Effector CD8-positive, alpha-beta T cell (primary cell): ENCODE measurements around the gene GALNT17.

Experiments used
- DNase-seq: peaks from one replicate; lab custom pipeline; 2025; lab: John Stamatoyannopoulos, UW

Gene GALNT17

DNA sequence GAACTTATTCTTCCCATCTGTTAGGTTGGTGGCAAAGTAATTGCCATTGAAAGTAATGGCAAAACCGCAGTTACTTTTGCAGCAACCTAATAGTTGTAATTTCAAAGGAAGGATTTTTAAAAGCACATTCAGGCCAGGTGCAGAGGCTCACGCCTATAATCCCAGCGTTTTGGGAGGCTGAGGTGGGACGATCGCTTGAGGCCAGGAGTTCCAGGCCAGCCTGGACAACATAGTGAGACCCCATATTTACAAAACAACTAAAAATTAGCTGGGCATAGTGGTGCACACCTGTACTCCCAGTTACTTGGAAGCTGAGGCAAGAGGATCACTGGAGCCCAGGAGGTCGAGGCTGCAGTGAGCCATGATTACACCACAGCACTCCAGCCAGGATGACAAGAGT lies 374.9 kb downstream of the GALNT17 start:
- no peak for DNase-seq

DNA sequence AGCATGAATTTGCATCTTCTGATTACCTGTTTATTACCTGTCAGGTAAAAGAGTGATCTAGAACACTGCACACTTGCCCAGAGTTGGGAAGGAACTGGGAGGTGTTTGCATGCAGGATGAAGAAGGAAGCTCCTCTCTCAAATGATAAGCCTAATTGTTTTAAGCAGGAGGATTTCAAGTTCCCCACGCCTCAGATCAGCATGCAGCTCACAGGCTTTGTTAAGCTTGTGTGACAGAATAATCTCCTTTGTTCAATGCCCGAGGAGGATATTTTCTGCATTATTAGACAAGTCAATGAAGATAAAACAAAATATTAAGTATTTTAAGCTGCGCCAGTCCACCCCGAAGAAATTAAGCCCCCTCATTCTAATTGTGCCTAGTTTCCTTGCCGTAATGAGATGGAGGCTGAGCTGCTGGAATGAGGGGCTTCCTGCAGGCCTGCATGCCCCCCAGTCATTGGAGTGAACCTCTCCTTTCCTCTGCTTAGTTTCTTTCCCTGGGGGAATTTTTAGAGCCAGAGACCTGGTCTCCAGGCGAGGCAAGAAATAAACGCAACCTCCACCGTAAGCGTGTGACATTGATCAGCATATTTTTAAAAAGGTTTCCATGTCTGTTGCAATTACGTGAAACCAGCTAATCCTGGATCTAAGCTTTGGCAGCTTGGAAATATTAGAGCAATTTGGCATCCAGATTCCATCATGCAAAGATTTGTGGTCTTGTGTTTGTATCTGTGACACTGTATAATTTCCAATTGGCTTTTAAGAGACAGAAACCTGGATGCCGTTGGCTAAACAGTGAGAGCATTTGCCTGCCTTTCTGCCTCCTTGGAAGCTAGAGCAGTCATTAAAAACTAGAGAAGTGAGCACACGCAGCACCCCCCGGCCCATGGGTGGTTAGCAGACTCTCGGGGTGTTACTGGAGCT lies 376.0 kb downstream of the GALNT17 start:
- no peak for DNase-seq

GRCh38 chr7:71509381-71509780 lies 377.4 kb downstream of the GALNT17 start:
- DNase-seq = no peak

GRCh38 chr7:71511361-71511807 lies 379.4 kb downstream of the GALNT17 start:
- DNase-seq = no peak

- DNase-seq = no peak
Observed at GRCh38 chr7:71517940-71518699, 386.2 kb downstream of the GALNT17 start.

GRCh38 chr7:71518880-71519279 lies 386.9 kb downstream of the GALNT17 start:
- DNase-seq = no peak

DNA sequence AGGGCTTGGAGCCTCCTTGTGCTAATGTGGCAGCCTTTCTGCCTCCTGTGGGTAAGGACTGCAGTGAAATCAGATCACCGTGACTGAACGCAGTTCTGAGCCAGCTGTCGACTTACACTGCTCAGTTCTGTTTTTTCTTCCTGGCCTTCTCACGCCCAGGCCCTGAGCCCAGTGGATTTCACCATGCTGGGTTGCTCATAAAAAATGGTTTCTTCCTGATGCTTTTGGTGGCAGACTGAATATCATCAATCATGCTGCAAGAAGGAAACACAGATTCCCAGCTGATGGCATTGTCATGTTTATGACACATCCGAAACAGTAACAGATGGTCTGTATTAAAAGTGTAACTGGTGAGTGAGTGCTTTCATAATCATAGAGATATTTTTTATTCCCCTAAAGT lies 389.6 kb downstream of the GALNT17 start:
- DNase-seq = no peak

GRCh38 chr7:71526106-71526505 lies 394.2 kb downstream of the GALNT17 start:
- no peak for DNase-seq

- DNase-seq = no peak
Observed at GRCh38 chr7:71527213-71527612, 395.3 kb downstream of the GALNT17 start.

DNA sequence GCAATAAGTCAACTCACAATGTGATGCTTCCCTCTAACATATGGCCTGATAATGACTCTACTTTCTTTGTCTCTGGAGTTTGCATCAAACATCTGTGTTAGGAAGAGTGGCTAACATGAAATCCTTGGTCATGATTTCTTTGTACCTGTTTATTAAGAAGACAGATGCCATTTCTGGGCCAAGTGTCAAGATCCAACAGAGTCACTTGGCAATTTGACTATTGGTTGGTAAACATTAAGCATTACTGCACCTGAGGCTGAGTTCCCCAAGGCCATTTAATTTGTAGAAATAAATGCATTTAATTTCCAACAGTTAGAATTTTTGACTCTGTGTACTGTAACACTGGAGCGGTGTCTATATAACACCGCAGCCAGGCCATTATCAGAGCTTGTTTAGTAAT lies 403.7 kb downstream of the GALNT17 start:
- DNase-seq = no peak

GRCh38 chr7:71538210-71538609 lies 406.3 kb downstream of the GALNT17 start:
- no peak for DNase-seq

- no peak for DNase-seq
Observed at GRCh38 chr7:71539615-71540014, 407.7 kb downstream of the GALNT17 start.

DNA sequence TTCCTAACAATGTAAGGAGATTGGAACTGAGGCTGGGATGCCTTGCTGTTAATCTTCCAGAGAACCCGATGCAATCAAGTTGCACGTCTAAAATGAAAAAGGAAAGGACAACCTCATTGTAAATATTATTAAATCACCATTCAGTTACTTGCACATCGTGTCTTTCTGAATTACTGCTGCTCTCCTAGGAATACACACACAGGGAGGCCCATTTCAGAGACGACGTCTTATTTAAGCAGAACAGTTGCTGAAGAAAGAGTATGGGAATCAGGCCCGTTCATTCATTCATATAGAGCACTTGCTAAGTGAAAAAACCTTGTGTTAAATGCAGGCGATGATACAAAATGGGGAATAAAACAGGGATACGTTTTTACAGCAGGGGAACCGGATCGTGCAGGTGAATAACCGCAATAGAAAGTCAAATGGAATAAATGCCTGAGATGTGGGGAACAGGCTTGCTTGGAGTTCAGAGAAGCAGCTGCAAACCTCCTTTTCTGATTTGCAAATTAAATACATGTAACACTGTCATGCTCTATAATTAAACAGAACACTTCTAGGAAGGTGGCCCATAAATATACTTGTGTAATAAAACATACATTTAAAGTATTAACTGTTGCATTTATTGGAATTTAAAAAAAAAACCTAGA lies 409.9 kb downstream of the GALNT17 start:
- no peak for DNase-seq

DNA sequence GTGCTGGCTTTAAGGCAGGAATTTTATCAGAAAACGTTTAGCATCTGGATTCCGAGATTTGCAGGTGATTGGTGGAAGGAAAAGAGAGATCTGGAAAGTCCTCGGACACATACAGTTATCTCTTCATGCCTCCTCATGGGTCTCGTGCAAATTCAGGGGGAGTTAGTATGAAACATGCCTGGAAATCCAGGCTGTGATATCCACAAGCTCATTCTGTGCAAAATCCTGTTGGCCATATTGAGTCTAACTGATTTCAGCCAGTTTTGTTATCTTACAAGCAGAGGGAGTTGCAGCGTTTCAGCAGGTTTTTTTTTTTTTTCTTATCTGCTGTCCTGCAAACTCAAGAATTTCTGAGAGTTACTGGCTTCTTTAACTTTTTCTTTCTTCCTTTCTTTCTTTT lies 411.5 kb downstream of the GALNT17 start:
- DNase-seq = no peak

DNA sequence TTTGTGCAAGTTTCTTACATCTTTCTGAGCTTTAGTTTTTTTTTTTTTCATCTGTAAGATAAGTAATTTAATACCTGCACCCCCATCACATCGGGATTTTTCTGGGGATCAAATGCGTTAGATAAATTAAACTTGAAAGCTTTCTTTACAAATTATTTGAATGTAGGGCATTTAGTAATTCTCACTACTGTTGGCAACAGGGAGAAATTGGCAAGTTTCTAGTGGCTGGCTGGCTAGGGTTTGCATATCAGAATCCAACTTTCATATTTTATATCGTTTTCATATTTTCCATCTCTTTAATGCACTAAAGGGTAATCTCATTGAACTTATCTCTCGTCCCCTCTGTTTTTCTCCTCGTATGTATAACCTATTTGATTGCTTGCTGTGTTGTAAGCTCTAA lies 412.9 kb downstream of the GALNT17 start:
- DNase-seq = no peak

- no peak for DNase-seq
Observed at GRCh38 chr7:71547426-71547825, 415.5 kb downstream of the GALNT17 start.

DNA sequence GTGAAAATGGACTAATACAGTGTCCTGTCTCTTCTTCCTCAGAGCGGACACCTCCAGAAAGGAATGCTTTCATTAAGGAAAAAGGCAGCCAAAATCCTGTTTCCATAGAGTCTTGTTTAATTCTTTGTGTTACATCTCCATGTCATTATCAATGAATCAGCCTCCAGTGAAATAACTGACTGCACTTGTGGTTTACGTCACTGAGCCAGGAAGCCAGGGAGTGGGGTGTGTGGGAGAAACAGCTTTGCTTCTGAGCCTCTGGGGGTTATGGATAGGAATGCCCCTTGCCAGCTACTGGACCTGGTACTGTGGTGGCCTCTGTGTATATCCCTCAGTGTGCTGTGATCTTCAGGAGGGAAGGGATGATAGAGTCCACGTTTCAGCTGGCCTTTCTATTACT lies 416.8 kb downstream of the GALNT17 start:
- DNase-seq = no peak

- no peak for DNase-seq
Observed at GRCh38 chr7:71553306-71553705, 421.4 kb downstream of the GALNT17 start.

GRCh38 chr7:71555758-71556157 lies 423.8 kb downstream of the GALNT17 start:
- no peak for DNase-seq

- DNase-seq = no peak
Observed at GRCh38 chr7:71558806-71559613, 427.1 kb downstream of the GALNT17 start.

DNA sequence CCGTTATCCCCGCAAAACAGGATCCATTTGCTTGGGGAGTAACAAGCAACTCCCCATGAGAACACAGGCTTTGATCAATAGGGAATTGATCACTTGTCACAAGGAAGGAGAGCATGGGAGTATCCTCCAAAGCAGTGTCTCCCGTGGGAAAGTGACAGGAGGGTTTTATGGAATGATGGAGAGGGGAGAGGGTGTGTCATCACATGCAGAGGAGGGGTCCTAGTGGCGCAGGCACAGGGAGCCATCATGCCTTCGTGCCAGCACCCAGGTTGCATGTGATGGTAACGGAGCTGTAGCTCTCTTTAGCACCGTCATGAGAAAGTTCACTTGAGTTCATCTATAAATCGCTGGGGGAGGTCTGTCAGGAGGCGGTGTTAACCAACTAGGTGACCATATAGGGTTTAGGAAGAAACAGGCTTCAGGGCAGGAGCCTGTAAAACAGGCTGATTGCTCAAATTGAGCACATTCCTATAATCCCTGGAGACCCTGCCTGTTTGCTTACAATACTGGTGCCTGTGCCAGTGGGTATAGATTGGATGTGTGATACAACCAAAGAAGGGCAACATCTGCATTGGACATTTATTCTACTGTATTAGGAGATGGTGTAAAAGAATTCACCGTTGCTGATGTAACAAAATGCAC lies 428.5 kb downstream of the GALNT17 start:
- DNase-seq = no peak
